Liver (tissue), 3 donors: ENCODE measurements around the gene ACTR1A.

Source experiments
- ATF3 ChIP-seq: IDR thresholded peaks from 2 replicates; pipeline ENCODE4 v1.6.1; 2016; ENCODE audit warnings: antibody characterized with exemption
- FOXA2 ChIP-seq: IDR thresholded peaks from 2 replicates; pipeline ENCODE4 v1.6.1; 2016; ENCODE audit warnings: antibody characterized with exemption
- HNF4A ChIP-seq, 2 donors: conservative IDR thresholded peaks; 2 replicates each; pipeline ENCODE4 v1.6.1; 2016; ENCODE audit warnings: antibody characterized with exemption in 2 of 2, mild to moderate bottlenecking in 2 of 2
- JUND ChIP-seq, 2 donors: IDR thresholded peaks; 2 replicates each; pipeline ENCODE4 v1.6.1; 2016; ENCODE audit warnings: antibody characterized with exemption in 2 of 2
- MAX ChIP-seq: IDR thresholded peaks from 2 replicates; pipeline ENCODE4 v1.6.1; 2016; ENCODE audit warnings: antibody characterized with exemption
- REST ChIP-seq: IDR thresholded peaks from 2 replicates; pipeline ENCODE4 v1.6.1; 2016; ENCODE audit warnings: antibody characterized with exemption, mild to moderate bottlenecking
- SP1 ChIP-seq: IDR thresholded peaks from 2 replicates; pipeline ENCODE4 v1.6.1; 2018; ENCODE audit warnings: antibody characterized with exemption, mild to moderate bottlenecking
- TAF1 ChIP-seq: conservative IDR thresholded peaks from 2 replicates; pipeline ENCODE4 v1.6.1; 2016; ENCODE audit warnings: antibody characterized with exemption, mild to moderate bottlenecking
- YY1 ChIP-seq: IDR thresholded peaks from 2 replicates; pipeline ENCODE4 v1.6.1; 2016; ENCODE audit warnings: antibody characterized with exemption, mild to moderate bottlenecking
- TF ChIP-seq, protein P1 (sequence below): fragments of 150-350 bp; IDR thresholded peaks from 2 replicates; pipeline ENCODE4 v1.5.1; 2017; ENCODE audit warnings: improper control_type of control experiment, low read depth, low read length; ENCODE audit not compliant: missing input control
- donor health status: healthy.
- donor health status: healthy.

DNA sequence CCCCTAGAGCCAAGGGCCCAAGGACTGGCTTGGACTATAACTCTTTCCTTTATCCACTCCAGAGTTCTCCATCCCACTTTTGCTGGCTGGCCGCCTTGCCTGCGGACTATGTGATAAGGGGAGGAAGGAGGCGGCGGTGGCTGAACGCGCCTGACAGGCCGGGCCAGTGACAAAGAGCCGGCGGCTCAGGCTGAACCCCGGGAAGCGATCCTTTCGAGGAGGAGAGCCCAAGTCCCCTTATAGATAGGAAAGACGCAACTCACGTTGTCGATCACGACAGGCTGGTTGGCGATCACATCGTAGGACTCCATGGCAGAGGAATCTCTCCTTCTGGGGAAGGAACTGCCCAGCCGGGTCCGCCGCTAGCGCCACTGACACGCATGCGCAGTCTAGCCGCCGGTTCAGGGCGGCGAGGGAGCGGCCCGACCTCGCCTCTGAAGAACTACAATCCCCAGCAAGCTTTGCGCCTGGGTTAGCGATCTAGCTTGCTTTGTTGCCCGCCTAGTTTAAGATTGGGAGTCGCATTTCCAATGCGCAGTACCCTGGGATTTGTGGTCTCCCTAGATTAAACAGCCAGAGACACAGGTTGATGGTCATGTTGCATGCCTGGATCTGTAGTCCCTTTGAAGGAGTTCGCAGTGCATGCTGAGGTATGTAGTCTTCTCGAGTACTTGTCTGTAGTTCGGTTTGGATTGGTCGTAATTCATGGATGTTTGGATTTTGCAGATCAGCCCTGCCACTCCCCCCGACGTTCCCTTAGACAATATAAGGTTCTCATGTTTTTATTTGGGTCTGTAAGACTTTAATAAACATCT lies at the start of gene ACTR1A:
- TF ChIP-seq, protein P1, sequence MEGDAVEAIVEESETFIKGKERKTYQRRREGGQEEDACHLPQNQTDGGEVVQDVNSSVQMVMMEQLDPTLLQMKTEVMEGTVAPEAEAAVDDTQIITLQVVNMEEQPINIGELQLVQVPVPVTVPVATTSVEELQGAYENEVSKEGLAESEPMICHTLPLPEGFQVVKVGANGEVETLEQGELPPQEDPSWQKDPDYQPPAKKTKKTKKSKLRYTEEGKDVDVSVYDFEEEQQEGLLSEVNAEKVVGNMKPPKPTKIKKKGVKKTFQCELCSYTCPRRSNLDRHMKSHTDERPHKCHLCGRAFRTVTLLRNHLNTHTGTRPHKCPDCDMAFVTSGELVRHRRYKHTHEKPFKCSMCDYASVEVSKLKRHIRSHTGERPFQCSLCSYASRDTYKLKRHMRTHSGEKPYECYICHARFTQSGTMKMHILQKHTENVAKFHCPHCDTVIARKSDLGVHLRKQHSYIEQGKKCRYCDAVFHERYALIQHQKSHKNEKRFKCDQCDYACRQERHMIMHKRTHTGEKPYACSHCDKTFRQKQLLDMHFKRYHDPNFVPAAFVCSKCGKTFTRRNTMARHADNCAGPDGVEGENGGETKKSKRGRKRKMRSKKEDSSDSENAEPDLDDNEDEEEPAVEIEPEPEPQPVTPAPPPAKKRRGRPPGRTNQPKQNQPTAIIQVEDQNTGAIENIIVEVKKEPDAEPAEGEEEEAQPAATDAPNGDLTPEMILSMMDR = no peak
- TF ChIP-seq REST = peak; percentile 72
- TF ChIP-seq YY1 = peak; percentile 81
- peak; percentile 40 for TF ChIP-seq TAF1
- peak; percentile 26 to 39 for TF ChIP-seq HNF4A (conservative IDR thresholded peaks at IDR 0.05)
- TF ChIP-seq MAX = peak; percentile 80
- TF ChIP-seq FOXA2 = peak; percentile 30
- TF ChIP-seq ATF3 = peak; percentile 20
- no peak for TF ChIP-seq JUND (IDR thresholded peaks at IDR 0.05)
- TF ChIP-seq SP1 = peak; percentile 82
